DND-41 (cell line): Measurements from ENCODE around the gene IGSF9B.

Experiments used
- EZH2 ChIP-seq: IDR thresholded peaks from 3 replicates; pipeline ENCODE4 v1.6.1; 2012; ENCODE audit warnings: borderline replicate concordance, low read depth, mild to moderate bottlenecking, moderate library complexity, low read length, inconsistent platforms; ENCODE audit not compliant: severe bottlenecking
- TF ChIP-seq, protein P1 (sequence below): IDR thresholded peaks from 2 replicates; pipeline ENCODE4 v1.5.1; 2012; ENCODE audit warnings: borderline replicate concordance, low read length, moderate library complexity, mild to moderate bottlenecking; ENCODE audit not compliant: poor library complexity, severe bottlenecking; ENCODE audit errors: extremely low read depth

GRCh38 chr11:133990501-133990900 lies 33.7 kb upstream of the IGSF9B start:
- TF ChIP-seq, protein P1, sequence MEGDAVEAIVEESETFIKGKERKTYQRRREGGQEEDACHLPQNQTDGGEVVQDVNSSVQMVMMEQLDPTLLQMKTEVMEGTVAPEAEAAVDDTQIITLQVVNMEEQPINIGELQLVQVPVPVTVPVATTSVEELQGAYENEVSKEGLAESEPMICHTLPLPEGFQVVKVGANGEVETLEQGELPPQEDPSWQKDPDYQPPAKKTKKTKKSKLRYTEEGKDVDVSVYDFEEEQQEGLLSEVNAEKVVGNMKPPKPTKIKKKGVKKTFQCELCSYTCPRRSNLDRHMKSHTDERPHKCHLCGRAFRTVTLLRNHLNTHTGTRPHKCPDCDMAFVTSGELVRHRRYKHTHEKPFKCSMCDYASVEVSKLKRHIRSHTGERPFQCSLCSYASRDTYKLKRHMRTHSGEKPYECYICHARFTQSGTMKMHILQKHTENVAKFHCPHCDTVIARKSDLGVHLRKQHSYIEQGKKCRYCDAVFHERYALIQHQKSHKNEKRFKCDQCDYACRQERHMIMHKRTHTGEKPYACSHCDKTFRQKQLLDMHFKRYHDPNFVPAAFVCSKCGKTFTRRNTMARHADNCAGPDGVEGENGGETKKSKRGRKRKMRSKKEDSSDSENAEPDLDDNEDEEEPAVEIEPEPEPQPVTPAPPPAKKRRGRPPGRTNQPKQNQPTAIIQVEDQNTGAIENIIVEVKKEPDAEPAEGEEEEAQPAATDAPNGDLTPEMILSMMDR, result no peak
- no peak for TF ChIP-seq EZH2
